Inflammatory macrophage treated with lipopolysaccharide for 1 hour (primary cell): ENCODE data around the gene SYNE2.

ENCODE experiments used
- DNase-seq, 2 donors: peaks; one replicate each; pipeline ENCODE4 v3.0.0-alpha.2; 2020 to 2022

The SYNE2 gene

DNA sequence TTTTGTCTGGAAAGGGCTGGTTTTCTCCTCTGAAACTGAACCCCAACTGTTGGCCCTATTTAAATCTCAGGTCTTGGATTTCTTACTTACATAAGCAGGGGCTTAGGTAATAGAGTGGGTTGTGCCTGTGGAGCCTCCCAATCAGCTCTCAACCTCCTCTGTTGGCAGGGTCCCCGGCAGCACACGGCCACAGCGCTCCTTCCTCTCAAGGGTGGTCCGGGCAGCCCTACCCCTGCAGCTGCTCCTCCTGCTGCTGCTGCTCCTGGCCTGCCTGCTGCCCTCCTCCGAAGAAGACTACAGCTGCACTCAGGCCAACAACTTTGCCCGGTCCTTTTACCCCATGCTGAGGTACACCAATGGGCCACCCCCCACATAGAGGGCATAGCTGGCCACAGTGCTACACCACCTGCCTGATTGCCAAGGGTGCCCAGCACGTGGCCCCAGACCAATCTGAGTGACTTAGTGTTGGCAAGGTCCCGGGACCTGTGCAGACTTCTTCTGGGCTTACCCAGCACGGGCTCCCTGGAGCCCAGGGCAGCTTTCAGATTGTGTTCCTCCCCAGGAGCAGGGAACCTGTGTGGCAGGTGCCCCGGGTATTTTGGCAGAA lies 372.4 kb downstream of the SYNE2 start:
- no peak for DNase-seq

DNA sequence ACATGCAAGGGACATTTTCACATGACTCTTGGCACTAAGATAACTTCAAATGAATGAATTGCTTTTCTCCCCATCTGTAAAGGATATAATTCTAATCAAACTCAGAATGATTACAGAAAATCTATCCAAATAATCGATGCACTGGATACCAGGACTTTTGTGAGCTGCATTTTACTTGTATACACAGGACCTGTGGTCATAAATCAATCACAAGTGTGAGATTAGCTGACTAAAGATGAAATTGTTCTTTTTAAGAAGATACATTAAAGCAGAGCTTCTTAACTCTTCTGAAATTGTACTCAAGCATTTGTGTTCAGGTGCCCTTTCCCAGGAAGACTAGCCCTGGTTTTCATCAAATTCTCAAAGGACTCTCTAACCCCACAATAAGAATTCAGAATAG lies 375.1 kb downstream of the SYNE2 start:
- no peak for DNase-seq

DNA sequence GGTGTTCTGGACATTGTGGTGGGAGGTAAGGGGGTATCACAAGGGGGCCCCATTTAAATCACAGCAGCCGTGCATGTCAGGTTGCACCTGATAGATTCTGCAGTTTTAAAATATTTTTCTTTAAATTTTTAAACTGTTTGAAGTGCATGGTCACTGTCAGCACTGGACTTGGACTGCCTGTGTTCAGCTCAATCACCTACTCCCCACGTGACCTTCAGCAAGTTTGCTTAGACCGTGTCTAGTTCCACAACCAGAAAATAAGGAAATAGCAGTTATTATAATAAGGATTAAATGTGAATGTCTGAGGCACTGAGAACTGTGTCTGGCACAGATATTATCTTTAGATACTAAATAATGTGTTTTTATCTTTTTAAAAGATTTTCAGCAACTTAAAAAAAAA lies 376.7 kb downstream of the SYNE2 start:
- DNase-seq = no peak

DNA sequence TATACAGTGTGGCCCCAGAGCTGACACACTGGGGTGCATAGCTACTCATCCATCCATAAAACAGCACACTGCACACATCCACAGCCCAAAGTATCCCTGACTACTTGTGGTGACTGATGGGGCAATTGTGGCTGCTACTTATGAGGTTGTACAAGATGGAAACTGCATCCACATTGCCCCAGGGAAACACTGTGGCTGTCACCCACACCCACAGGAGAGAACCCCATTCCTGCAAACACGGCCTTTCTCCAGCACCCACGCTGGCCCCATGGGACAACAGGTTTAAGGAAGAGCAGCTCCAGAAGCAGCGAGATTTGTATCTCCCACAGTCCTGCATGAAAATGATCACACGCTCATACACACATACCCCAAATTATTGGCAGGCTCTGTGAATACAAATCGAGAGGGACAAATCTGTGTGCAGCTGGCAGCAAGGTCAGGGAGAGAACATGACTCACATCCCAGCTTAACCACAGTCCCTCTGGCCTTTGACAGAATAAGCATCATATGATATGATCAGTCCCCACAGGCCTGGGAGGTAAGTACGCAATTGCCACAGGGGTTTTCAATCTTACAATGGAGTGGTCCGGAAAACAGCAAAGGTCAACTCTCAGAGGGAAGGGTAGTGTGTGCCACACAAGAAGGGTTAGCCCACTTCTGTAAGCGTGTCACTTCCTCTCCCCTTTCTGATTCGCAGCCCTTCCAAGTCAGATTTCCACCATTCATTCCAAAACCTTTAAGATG lies 379.5 kb downstream of the SYNE2 start:
- no peak for DNase-seq

DNA sequence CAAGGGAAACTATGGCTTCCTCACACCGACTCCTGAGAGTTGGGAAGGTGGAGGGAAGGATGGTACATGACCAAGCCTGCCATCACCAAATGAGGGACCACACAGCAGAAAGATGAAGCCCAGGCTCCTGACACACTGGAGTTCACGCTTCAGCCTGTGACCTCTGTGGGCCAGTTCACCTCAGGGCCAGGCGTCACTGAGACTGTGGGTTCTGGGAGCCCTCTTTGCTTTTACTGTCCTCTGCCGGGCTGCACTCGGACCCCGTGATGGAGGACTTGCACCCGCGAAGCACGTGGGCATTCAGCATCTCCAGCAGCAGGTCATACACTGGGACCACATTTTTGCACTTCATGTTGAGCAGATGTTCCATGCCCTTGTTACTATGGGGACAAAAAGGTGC lies 380.1 kb downstream of the SYNE2 start:
- DNase-seq = no peak

DNA sequence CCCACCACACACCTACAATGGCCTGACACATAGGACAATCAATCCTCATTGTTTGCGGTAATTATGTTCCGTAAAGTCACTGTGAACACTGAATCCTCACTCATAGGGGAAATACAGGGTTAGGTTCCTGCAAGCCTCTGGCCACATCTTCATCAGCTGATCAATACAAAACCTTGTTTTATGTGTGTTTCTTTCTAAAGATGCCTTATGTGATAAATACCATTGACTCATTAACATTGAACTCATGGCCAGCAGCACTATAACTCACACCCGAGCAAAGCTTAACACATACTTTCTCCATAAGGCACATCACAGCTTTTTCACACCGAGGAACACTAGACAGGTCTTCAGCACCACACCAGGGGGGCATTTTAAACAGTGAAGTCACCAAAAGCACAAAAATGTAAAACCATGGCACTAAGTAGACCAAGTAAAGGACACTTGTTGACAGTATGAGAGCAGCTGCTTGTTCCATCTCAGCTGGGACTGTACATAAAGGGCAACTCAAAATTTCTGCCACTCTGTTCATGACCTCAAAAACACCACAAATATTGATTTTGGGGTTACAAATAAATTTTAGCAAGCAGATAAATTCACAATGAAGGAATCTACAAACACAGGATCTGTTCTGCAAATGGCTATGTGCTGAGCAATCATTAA lies 380.9 kb downstream of the SYNE2 start:
- DNase-seq = no peak

DNA sequence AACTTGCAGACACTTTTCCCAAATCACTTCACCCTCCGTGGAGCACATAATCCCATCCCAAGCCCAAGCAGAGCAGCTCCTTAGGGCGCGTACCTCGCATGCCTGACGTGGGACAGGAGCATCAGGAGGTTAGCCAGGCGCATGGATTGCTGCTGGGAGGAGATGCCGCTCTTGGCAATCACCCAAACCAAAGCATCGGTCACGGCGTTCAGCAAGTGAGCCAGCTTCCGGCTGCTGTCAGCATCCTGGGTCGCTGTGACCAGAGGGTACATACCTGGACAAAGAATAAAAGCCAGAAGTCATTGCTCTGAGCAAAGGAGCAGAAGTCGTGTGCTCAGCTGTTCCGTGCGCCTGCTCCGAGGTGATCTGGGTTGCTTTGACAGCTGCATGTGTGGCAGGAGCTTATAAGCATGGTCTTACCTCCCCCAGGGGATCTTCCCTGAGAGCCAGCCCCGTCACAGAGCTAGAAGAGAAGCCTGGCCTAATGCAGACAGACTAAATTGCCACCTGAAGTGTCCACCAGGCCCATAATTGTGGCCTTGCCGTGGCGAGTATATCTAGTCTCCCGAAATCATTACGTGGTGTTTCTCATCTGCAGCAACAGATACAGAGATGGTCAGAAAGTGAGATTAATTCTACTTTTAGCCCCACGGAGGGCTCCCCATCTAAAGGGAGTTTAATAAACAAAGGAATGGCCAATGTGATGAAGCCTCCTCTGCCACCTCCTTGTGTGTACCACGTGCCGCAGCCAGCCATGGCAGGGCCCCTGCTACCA lies 382.3 kb downstream of the SYNE2 start:
- DNase-seq = no peak

DNA sequence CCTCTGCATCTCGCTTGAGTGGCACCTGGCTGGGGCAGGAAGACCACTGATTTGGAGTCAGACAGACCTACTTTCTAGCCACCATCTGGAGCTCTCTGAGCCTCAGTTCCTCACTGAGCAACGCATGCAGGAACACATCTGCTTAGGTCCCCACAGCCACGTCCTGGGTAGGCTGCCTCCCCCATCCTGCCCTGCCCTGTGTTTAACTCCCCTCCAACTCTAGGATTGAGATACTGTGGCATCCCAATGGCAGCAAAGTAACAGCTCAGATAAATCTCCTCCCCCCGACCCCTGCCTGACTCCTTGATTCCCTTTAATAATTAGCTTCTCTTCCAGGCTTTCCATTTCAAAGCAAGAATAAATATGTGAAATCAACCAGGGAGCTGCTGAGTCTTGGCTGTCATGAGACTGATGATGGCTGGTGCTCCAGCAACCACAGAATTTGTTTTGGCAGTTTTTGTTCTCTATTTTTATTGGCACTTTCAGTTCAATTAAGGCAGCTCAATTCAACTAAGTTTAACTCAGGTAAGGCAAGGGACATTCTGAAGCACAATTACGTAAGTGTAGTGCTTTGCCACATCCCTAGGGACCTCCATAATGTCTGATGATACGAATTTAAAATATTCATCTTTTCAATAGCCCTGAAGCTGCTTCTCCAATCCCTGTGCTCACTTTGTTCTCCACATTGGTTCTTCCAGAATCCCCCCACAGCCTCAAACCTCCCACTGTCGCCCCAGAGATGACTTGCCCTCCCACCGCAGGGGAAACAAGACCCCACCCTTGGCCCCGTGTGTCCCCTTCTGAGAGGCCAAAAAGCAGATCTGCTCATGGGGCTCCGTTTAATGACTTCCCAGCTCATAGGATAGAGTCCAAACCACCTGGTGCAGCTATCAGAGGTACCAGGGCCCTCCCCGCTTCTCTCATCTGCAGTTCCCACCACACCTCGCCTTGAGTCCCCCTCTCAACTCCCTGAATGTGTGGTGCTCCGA lies 383.1 kb downstream of the SYNE2 start:
- no peak for DNase-seq

DNA sequence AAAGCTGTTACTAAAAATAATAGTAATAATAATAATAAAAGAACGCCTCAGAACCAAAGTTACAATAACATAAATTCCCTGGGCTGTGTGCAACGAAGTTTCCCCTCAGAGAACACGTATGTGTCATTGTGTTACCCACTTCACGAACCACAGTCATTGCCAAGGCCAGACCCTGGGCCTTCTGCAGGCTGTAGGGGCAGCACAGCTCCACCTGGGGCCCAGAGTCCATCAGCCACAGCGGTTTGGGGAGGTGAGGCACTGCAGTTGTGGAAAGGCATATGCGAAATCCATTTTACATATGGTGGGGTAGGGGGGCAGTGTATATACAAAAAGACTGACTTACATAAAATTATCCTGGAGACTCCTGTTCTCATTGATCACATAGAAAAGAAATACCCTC lies 385.2 kb downstream of the SYNE2 start:
- DNase-seq = no peak

DNA sequence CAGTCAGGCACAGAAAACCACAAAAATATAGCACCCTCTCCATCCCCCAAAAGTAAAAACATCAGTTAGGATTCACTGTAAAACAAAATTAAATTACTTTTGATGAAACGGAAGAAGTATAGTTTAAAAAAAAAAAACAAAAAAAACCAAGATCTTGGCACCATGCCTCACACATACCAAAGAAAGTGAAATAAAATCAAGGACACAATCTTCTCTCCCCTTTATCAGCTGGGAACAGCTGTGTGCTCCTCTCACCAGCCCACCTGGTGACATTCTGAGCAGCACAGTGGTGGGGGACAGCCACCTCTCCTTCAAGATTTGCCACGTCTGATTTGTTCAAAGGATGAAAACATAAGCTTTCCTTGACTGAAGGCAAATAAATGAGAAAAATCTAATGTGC lies 385.8 kb downstream of the SYNE2 start:
- no peak for DNase-seq

DNA sequence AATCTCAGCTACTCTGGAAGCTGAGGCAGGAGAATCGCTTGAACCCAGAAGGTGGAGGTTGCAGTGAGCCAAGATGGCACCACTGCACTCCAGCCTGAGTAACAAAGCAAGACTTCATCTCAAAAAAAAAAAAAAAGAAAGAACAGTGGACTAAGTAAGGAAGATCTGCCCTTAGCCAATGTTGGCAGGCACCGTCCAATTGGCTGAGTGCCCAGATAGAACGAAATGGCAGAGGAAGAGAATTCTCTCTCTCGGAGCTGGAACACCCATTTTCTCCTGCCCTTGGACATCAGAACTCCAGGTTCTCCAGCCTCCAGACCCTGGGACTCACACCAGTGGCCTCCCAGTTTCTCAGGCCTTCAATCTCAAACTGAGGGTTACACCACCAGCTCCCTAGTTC lies 391.5 kb downstream of the SYNE2 start:
- DNase-seq = no peak

DNA sequence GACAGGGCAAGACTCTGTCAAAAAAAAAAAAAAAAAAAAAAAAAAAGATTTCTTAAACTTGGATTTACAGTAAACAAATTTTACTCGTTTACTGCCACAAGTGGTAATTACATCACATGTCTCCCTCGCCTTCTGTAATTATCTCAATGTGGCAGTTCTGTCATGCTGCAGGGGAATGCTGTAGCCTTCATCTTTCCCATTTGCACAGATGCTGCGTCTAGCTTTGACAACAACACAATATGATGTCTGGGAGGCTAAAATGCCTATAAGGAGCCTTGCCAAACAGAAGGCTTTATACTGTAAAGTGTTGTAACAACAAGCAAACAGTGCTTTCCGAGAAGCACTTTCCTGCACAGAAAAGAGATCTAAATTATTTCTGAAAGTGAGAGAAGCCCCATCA lies 392.7 kb downstream of the SYNE2 start:
- no peak for DNase-seq

DNA sequence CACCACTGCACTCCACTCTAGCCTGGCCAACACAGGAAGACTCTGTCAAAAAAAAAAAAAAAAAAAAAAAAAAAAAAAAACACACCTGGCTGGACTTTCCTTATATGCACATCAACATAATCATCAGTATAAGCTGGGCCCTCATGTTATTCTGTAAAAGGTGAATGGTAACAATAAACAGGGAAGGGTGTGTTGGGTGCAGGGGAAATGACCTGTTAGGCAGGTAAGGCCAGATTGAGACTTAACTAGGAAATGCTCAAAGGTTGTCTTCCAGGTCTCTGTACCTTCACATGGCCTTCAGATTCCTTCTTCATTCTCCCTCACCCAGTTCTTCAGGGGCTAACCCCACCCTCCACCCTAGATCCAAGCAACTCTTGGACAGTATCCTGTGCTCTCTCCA lies 393.9 kb downstream of the SYNE2 start:
- DNase-seq = no peak

DNA sequence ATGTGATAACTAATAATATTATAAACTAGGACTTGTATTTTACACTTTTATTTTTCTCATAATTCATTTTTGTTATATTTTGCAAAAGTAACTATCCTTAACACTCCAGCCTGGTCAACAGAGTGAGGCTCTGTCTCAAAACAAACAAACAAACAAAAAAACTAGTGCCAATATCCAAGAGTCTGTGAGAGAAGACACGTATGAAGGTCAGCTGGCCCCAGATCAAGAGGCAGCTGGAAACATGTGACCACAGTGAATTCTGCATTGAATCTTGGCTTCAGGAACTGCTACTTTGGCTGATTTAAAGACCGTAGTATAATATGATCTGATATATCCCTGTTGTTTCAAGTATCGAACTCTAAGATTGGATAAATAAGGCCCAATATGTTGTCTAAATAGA lies 394.4 kb downstream of the SYNE2 start:
- DNase-seq = no peak

DNA sequence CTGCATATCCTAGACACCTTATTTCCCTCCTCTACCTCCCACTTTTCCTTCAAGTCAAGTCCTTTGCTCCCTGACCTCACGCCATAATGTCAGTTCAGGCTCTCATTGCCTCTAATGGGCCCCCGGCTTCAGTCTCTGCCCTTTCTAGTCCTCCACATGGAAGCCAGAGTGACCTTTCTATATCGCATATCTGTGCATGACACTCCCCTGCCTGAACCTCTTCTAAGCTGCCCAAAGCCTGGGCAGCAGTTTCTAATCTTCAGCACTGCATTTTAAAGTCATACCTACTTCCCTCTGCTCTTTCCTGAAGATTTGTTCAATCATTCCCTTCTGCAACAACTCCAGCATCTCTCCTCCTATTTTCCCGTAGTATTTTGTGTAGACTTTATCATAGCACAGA lies 395.9 kb downstream of the SYNE2 start:
- no peak for DNase-seq

DNA sequence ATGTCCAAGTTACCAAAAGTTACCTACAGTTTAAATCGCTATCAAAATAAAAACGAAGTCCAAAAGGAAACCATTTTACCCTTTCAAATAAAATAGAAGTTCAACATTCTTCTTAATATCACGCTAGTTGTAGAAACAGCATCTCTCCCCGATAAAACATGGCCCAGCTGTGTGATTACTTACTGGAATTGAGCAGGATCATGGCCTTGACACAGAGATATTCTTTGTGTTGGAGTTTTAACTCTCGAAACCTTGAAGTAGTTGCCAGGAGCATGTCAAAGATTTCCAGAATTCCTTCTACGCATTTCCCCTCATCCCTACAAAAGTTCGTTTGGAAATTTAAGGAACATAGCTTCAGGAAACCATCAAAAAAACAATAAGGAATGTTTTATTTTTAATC lies 396.6 kb downstream of the SYNE2 start:
- DNase-seq = no peak

DNA sequence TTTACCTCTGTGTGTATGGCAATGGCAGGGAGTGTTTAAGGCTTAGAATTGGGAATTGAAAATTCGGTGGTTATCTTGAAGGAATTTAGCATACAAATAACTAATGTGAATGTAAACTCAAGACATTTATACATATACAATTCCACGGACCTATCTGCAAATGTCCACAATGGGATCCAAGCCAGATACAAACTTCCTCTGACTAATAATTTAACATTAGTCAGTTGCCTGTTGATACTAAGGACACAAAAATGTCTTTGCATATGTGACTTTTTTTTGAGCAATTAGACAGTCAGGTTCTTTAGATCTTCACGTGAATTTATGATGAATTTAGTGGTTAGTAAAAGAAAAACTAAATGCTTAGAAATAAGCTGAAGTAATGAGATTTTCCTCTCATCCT lies 400.9 kb downstream of the SYNE2 start:
- no peak for DNase-seq

DNA sequence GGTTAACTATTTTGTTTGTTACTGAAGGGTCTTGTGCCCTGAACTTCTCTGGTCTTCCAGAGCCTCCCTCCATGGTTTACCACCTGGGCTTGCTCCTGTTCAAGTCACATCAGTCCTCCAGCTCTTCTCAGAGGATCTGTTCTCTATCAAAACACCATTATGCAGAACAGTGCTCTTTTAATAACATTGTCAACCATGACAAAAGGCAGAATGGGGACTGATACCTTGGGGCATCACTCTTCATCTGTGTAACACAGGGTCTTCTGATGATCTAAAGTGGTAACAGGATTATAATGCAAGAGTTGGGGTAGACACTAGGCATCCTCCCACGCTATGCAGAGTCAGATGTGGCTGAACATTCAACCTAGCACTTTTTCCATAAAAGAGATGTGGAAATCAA lies 403.0 kb downstream of the SYNE2 start:
- DNase-seq = no peak

DNA sequence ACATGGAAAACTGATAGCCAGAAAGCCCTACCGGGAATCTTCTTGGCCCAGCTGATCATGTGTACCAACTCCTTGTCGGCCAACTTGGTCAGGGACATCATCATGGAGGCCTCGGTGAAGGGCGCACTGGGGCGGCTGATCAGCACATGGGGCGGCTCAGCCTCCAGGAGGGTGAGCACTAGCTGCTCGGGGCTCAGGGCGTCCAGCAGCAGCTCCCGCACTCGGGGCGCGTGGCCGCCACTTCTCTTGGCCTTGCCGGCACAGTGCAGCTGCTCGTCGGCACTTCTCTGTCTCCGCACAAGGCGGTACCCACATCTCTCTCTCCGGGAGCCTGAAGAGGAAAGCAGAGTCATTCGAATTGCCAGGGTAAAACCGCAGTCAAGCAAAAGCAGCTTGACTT lies 407.6 kb downstream of the SYNE2 start:
- no peak for DNase-seq

DNA sequence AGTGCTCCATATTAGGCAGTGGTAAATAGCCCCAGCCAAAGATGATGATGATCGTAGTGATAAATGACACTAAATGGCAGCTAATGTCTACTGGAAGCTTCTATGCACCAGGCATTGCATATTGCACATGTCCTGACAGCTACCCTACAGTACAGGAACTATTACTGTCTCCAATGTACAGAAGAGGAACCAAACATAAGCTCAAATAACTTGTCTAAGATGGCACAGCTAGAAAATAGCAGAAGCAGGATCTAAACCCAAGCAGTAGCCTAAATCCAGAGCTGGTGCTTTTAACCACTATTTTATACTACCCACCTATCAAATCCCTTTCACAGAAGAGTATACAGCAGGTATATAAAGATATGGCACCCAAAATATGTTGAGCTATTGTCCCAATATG lies 412.4 kb downstream of the SYNE2 start:
- no peak for DNase-seq

DNA sequence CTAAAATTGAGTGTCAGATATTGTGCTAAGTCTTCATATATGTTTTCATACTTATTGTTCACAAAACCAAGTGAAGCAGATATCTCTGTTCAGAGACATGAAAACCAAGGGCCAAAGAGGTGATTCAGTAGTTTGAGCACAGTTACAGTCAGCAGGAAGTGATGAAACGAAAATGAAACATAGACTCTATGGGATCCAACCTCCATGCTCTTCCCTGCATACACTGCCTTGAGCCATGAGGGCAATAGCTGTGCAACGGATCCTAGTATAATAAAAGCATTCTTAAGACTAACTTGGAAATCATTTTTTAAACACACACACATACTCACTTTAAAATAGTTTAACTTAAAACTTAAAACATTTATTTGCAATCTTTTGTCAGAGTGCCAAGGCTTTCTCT lies 413.4 kb downstream of the SYNE2 start:
- DNase-seq = no peak

DNA sequence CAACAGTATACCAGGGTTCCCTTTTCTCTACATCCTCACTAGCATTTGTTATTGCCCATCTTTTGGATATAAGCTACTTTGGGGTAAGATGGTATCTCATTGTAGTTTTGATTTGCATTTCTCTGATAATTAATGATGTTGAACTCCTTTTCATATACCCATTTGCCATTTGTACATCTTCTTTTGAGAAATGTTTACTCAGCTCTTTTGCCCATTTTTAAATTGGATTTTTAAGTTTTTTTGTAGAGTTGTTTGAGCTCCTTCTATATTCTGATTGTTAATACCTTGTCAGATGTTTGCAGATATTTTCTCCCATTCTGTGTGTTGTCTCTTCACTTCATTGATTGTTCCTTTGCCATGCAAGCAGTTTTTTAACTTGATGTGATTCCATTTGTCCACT lies 419.2 kb downstream of the SYNE2 start:
- no peak for DNase-seq
